ENCODE results near the gene DDN. TPM values are rescaled to one million over a fixed set of nuclear protein-coding genes. Genes with fewer than 3 reads are reported as not detected.

The DDN gene
- total RNA-seq, 1 experiment from 2014 or later = 0.35 TPM

DNA sequence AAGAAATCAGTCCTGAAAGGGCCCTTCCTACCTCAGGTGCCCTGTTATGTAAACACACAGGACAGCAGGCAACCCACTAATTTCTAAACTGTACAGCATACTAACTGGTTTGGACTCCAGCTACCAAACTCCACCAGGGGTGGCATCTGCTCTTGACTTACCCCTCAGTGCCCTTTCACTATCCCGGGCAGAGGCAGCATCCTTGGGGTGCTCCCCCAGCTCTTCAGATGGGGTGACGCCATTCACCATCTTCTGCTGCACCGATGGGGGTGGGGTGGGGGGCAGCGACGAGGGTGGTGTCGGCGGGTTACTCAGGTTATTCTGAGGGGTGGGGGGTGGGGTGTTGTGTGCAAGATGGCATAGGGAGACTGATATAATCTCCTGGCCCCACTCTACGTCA is 30.9 kb upstream of the DDN start:
- H3K4me3 Mint-ChIP-seq = no peak overlapping the region
- peaks cover 47 to 92% (median 88%) of the 10 kb centered on the region in 3 experiments for H3K36me3 Mint-ChIP-seq (ENCODE audit: insufficient read depth in 1 of 3, low read depth in 3 of 3)

More for the DNA sequence above, 30.9 kb upstream of the DDN start:
- Histone ChIP-seq H3K9ac (ENCODE audit: extremely low read depth, insufficient read length, low read length) (no peak overlapping the region), H3K18ac (ENCODE audit: insufficient read length, low read depth, low read length) (no peak overlapping the region), H3K27ac (ENCODE audit: insufficient read length, low read depth, low read length) (no peak overlapping the region), H2BK20ac (ENCODE audit: low read depth, low read length, poor library complexity, severe bottlenecking) (no peak overlapping the region), H3K79me1 (ENCODE audit: insufficient read depth, low read depth, low read length, poor library complexity, severe bottlenecking) (no peaks in the 10 kb centered on the region), H2AFZ (ENCODE audit: low read length) (no peak overlapping the region), H3K23me2 (ENCODE audit: insufficient read length, low read depth, low read length, poor library complexity, severe bottlenecking) (no peaks in the 10 kb centered on the region), H3K27me3 (ENCODE audit: insufficient read depth, low read length) (no peaks in the 10 kb centered on the region), H4K91ac (ENCODE audit: insufficient read length, low read depth, low read length) (no peak overlapping the region), H3K4ac (ENCODE audit: low read depth, low read length) (no peak overlapping the region), H2AK5ac (ENCODE audit: insufficient read length, low read length) (no peak overlapping the region), H3K9me3 (ENCODE audit: control insufficient read depth, low read depth, low read length) (no peaks in the 10 kb centered on the region), H2BK15ac (ENCODE audit: low read depth, low read length) (no peak overlapping the region), H4K20me1 (ENCODE audit: control insufficient read depth, insufficient read depth, insufficient read length) (no peaks in the 10 kb centered on the region), H2BK12ac (ENCODE audit: insufficient read length, low read depth, low read length) (no peak overlapping the region), H3K4me2 (ENCODE audit: insufficient read depth, insufficient read length, low read length) (no peak overlapping the region), H3K14ac (ENCODE audit: insufficient read depth, low read length) (no peak overlapping the region), H3T11ph (ENCODE audit: low read length) (no peak overlapping the region), H4K5ac (ENCODE audit: insufficient read length, low read depth, low read length) (no peak overlapping the region), H3K79me2 (ENCODE audit: insufficient read depth, low read length) (no peaks in the 10 kb centered on the region), H4K8ac (replicated peaks; ENCODE audit: insufficient read length, low read depth, low read length) (no peak overlapping the region), H2BK5ac (ENCODE audit: insufficient read length, low read length) (no peak overlapping the region), H2BK120ac (ENCODE audit: low read depth, low read length, poor library complexity, severe bottlenecking) (no peak overlapping the region), H3K56ac (ENCODE audit: insufficient read length, low read depth, low read length) (no peak overlapping the region), H3K4me1 (ENCODE audit: insufficient read depth, low read length) (no peaks in the 10 kb centered on the region), H3K23ac (ENCODE audit: insufficient read length, low read depth, low read length) (no peak overlapping the region)
- Mint-ChIP-seq H3K27ac (no peak overlapping the region; a peak in 1 of 7 replicates), H3K27me3 (ENCODE audit: low read depth) (no peaks in the 10 kb centered on the region; the same call in 1 of the 2 replicates), H3K9me3 (no peaks in the 10 kb centered on the region), H3K4me1 (no peaks in the 10 kb centered on the region)
- no CpG with 5 or more reads among the region's 8 CpGs for WGBS (ENCODE audit: extremely low coverage, insufficient read length, low lambda C conversion rate)
- no peak for DNase-seq
- TF ChIP-seq CTCF (conservative IDR thresholded peaks at IDR 0.05) = no peak
